HG02798 (cell line): ENCODE results near the gene LRPAP1.

Experiments
- ATAC-seq: cut with Tn5 transposase; IDR thresholded peaks from one replicate; pipeline ENCODE4 v1.9.1; 2021; ENCODE audit warnings: mild to moderate bottlenecking; ENCODE audit not compliant: unreplicated experiment, poor library complexity

LRPAP1 gene

GRCh38 chr4:3502941-3503936 is 29.0 kb downstream of the LRPAP1 start:
- no peak for ATAC-seq

- no peak for ATAC-seq
Observed at GRCh38 chr4:3501825-3502425, 30.3 kb downstream of the LRPAP1 start.

- no peak for ATAC-seq
Observed at GRCh38 chr4:3501126-3501824, 30.9 kb downstream of the LRPAP1 start.

GRCh38 chr4:3500634-3501101 is 31.6 kb downstream of the LRPAP1 start:
- ATAC-seq = no peak

GRCh38 chr4:3500111-3500510 is 32.1 kb downstream of the LRPAP1 start:
- no peak for ATAC-seq

- ATAC-seq = no peak
Observed at GRCh38 chr4:3499710-3500109, 32.5 kb downstream of the LRPAP1 start.

GRCh38 chr4:3498901-3499510 is 33.2 kb downstream of the LRPAP1 start:
- no peak for ATAC-seq

- ATAC-seq = no peak
Observed at GRCh38 chr4:3498407-3498806, 33.8 kb downstream of the LRPAP1 start.

- ATAC-seq = no peak
Observed at GRCh38 chr4:3497523-3498389, 34.5 kb downstream of the LRPAP1 start.

- ATAC-seq = no peak
Observed at GRCh38 chr4:3497095-3497494, 35.1 kb downstream of the LRPAP1 start.

- no peak for ATAC-seq
Observed at GRCh38 chr4:3496021-3496420, 36.2 kb downstream of the LRPAP1 start.

GRCh38 chr4:3495204-3495975 is 36.8 kb downstream of the LRPAP1 start:
- ATAC-seq = no peak

- no peak for ATAC-seq
Observed at GRCh38 chr4:3494462-3494871, 37.8 kb downstream of the LRPAP1 start.

GRCh38 chr4:3493720-3494461 is 38.3 kb downstream of the LRPAP1 start:
- no peak for ATAC-seq

- ATAC-seq = no peak
Observed at GRCh38 chr4:3492741-3493719, 39.2 kb downstream of the LRPAP1 start.

GRCh38 chr4:3491681-3492405 is 40.4 kb downstream of the LRPAP1 start:
- no peak for ATAC-seq
